Activated CD8-positive, alpha-beta memory T cell treated with anti-CD3 and anti-CD28 coated beads, Interleukin-2, amount 50 U/mL, for 24 hours (primary cell): Measurements from ENCODE around the gene FIBCD1.
"Not testable (repeated sequence)": the region's sequence is repeated elsewhere in the genome, so short reads cannot be mapped to it uniquely, and the experiment has no call there.

Experiments used
- DNase-seq: peaks from one replicate; pipeline ENCODE4 v3.0.0-alpha.2; 2020; ENCODE audit errors: extremely low read depth

Gene FIBCD1

DNA sequence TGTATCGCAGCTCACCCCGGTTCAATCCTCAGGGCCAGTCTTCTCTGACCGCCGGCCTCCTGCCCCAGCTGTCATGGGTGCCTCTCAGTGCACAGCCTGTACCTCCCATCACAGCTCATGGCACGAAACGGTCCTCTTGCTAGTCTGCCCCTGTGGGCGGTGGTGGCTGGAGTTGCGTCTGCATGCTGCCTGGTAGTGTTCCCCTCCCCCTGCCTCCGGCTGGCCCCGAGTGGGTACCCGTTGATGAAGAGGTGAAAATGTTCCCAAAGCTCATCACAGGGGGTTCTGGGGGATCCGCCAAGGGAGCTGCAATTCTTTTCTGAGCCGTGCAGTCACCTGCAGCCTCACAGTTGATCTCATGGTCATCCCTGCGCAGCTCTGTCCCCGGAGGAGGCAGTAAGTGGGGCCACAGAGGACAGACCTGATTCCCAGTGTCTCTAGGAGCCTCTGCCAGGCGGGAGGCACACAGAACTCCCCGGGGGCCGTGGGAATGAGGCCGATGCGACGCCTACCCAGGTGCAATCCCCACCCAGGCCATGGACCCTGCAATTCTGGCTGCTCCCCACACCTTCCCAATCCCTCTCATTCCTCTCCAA lies 34.7 kb upstream of the FIBCD1 start:
- no peak for DNase-seq

DNA sequence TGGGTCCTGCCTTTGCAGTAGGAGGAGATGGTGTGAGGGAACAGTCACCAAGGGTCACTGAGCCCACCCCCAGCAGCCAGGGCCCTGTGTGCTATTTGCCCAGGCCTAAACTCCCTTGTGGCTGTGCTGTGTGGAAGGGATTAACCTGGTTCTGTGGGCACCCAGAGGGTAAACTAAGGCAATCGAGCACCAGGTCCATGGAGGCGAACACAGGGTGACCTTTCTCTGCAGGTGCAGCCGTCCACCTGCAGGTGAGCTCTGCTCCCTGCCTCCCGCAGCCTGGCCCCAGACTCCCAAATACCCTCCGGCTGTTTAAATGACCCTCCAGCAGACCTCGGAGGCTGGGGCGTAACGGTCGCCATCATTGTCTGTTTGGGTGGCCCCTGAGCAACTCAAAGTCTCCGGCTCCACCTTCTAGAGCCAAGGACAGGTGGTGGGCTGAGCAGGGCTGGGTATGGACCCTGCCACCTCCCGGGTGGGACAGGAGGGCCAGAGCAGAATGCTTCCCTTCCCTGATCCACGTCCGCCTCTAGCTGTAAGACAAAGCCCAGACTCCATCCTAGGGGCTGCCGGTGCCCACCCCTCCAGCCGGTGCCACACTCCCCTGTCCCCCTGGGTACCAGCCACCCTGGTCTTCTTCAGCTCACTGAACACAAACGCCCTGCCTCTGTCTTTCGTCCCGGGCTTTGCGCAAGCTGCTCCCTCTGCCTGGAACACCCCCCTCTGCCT lies 34.1 kb upstream of the FIBCD1 start:
- DNase-seq = no peak

DNA sequence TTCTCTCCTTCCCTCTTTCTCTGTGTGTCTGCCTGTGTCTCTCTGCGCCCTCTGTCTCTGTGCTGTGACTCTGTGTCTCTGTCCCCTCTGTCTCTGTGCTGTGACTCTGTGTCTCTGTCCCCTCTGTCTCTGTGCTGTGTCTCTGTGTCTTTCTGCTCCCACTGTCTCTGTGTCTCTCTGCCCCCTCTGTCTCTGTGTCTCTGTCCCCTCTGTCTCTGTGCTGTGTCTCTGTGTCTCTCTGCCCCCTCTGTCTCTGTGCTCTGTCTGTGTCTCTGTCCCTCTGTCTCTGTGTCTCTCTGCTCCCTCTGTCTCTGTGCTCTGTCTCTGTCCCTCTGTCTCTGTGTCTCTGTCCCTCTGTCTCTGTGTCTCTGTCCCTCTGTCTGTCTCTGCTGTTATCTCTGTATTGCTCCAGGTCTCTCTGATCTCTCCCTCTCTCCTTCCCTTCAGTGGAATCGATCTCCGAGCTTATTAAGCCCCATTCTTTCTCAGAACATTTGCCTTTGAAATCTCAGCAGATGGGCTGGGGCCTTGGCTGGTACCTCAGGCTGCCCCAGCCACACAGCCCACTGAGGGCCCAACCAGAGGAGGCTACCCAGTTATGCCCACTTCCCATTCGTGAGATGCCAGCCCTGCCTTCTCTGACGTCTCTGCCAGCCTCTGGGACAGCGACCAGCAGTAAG lies 33.4 kb upstream of the FIBCD1 start:
- no peak for DNase-seq

DNA sequence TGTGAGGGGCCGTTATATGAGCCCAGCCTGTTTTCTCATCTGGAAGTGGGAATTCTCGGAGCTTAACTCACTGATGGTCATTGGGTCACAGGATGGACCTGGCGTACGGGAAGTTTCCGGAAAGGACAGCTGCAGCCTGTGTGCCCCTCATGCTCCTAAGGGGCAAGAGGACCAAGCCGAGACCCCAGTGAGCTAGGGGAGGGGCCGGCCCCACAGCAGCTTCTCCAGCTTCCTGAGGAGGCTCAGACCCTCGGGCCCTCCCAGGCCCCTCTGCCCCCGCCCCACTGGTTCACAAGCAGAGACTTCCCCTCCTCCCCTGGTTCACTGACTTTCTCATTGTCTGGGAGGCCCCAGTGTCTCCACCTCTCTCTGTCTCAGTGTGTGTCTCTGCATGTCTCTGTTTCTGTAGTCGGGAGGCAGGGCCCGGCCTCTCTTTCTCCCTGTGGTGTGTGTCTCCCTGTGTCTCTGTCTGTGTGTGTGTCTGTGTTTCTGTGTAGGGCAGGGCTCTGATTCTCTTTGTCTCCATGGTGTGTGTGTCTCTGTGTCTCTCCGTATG lies 32.3 kb upstream of the FIBCD1 start:
- DNase-seq = no peak

DNA sequence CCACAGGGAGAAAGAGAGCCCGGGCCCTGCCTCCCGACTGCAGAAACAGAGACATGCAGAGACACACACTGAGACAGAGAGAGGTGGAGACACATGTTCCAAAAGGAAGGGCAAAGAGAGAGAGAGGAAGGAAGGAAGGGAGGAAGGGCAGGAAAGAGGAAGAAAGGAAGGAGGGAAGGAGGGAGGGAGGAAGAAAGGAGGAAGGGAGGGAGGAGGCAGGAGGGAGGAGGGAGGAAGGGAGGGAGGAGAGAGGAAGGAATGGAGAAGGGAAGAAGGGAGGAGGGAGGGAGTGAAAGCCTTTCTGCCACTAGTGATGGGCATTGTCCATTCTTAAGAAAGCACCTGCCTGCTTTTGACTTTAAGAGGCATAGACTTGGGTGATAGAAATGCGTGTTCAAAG lies 31.8 kb upstream of the FIBCD1 start:
- no peak for DNase-seq

DNA sequence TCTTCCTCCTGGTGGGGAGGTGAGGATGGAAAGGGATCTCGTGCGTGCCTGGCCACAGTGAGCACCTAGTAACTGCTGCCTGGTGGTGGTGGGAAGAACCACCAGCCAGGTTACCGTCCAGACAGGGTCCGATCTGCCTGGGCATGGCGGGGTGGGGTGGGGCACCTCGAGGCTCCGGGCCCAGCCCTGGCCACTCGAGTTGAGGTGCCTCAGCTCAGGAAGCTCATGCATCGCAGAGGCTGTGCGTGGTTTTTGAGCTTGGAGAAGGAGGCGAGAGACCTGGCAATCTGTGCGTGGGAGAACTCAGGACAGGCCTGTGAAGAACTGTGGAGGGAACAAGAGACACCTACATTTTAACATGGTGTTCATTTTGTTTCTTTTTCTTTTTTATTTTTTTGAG lies 31.0 kb upstream of the FIBCD1 start:
- DNase-seq = no peak

DNA sequence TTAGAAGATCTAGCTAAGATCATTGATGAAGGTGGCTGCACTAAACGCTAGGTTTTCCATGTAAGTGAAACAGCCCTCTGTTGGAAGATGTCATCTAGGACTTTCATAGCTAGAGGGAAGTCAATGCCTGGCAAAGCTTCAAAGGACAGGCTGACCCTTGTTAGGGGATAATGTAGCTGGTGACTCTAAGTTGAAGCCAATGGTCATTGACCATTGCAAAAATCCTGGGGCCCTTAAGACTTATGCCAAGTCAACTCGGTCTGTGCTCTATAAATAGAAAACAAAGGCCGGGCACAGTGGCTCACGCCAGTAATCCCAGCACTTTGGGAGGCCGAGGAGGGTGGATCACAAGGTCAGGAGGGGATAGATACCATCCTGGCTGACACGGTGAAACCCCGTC lies 26.6 kb upstream of the FIBCD1 start:
- DNase-seq = no peak

DNA sequence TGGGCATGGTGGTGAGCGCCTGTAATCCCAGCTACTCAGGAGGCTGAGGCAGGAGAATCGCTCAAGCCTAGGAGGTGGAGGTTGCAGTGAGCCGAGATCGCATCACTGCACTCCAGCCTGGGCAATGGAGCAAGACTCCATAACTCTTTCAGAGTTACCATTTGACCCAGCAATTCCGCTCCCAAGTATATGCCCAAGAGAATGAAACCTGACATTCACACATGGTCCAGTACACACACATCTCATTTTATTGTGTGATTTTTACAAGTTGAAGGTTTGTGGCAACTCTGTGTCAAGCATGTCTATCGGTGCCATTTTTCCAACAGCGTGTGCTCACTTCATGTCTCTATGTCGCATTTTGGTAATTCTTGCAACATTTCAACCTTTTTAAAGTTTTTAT lies 24.9 kb upstream of the FIBCD1 start:
- DNase-seq = no peak

DNA sequence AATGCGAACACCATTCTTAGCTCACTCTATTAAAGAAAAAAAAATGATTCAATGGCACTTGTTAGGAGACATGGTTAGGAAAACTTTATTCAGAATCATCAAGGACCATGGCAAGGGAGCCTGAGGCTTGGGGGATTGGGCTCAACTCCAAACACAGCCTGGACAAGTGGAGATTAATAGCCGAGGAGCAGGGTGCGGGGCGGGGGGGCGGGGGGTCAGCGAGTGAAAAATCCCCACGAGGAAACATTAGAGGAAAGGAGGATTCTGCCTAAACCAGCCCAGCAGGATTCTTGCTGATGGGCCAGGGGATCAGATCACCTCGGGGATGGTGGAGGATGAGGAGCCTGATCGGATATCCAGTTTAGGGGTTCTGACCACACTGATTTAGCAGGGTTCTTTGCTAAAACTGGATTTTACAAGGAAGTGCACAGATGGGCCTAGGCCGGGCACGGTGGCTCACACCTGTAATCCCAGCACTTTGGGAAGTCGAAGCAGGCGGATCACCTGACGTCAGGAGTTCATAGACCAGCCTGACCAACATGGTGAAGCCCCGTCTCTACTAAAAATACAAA lies 24.4 kb upstream of the FIBCD1 start:
- no peak for DNase-seq

DNA sequence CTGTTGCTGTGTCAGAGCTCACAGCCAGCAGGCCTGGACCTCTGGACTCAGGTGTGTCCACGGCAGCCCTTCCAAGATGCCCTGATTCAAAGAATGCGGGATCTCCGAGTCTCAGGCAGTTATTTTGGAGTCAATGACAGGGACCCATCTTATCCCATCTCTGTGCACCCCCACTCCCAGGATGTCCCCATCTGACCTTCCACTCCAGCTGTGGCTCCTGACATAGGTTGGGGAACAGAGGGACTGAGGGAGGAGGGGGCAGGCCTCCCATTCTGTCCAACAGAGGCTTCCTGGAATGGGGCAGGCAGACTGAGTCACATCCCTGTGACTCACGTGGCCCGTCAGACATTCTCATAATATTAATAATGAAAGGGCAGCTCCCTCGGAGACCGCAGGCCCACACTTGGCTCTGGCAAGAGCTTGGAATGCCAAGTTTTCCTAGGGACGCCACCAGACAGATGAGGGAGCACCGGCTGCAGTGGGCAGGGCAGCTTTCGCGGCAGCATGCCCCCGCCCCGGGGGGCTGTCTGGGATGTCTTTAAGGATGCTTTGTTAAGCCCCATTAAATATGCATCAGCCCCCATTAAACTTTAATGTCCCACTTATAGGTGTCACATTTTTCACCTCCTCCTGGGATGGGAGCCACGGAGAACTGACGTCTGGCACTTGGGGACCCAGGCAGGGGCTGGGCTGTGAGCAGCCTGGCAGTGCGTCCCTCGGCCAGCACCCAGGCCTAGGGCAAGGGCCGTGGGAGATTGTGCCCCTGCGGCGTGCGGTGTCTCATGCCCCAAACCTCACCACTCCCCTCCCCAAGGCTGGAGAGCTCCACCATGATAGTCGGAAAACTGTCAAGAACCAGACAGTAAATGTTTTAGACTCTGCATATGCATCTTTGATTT lies 23.6 kb upstream of the FIBCD1 start:
- no peak for DNase-seq

DNA sequence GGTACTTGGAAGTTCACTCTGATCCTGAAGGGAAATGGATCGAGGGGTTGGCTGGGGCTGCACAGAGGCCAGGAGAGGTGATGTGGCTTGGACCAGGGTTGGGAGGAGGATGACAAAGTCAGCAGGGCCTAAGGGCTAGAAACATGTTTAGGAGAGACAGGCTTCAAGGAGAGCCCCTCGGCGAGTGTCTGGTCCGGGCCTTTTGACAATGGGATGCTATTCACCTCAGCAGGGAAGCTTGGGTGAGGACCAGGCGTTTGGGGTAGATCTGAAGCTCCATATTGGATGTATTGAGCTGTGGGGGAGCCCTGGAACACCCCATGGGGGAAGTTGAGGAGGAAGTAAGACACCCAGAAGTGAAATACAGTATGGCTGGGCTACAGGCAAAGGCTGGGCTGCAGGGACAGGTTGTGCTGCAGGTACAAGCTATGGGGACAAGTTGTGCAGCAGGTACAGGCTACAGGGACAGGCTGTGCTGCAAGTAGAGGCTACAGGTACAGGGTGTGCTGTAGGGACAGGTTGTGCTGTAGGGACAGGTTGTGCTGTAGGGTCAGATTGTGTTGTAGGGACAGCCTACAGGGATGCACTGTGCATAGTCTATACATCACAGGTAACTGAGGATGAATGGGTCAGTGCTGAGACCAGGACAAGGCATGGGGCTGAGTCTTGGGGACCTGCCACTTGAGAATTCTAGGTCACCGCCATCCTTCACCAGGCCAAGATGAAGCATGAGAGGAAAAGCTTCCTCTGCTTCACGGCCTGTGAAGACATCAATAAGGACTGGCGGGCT lies 22.7 kb upstream of the FIBCD1 start:
- DNase-seq = no peak

DNA sequence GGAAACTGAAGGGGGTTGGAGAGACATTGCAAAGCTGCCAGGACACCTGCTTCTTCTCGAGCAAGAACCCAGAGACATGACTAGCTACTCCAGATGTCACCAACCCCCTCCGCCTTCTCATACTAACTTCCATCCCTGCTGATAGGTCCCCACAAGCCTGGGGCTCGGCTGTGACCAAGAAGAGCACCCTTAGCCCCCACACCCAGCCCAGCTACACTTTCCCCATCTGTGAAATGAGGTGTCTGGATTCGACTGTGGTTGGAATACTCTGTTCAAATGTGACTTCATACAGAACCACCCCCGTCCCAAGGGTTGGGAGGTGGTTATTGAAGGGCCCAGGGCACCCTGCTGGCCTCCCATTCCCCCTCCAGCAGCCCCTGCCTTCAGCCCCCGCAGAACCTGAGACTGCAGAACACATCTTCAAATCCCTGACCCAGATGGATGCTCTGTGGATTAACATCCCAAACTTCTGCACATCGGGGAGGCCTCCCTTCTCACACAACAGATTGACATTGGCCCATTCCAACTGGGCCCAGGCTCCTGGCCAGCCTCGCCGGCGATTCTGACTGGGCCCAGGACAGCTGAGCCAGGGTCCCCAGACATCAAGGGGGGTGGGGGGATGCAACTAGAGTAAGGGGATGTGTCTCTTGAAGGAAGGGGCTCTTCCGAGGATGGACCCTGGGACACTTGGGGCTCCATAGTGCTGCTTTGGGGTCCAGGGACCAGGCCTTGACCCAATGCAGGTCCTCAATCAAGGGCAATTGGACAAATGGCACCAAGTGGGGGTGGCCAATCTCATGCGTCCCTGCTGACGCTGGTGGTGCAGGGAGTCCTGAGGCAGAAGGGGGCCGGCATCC lies 21.7 kb upstream of the FIBCD1 start:
- DNase-seq = no peak

DNA sequence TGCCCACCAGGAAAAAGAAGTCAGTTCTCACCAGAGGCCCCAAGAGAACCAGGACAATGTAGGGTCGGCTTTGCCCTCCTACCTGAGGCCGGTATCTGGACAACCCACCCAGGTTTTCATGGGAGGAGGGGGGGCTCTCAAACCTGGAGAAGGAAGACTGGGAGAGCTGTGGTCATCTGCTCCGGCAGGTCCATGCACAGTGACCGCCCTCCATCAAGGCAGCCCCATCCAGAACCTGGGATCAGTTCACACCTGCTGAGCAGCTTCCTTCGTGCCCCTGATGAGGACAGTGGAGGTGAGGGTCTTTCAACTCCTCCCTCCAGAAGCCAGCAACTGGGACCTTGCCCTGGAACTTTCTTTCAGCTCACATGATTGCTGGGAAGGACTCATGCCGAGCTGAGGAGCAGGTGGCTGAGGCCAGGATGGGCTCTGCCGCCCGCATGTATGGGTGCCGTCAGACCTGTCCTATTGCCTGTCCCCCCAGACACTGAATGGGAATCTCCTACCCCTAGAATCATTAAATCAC lies 20.8 kb upstream of the FIBCD1 start:
- DNase-seq = no peak

DNA sequence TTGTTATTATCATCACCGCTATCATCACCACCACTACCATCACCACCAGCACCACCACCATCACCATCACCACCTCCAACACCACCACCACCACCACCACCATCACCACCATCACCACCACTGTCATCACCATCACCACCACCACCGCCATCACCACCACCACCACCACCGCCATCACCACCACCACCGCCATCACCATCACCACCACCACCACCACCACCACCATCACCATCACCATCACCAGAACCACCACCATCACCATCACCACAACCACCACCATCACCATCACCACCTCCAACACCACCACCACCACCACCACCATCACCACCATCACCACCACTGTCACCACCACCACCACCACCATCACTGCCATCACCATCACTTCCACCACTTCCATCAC lies 19.5 kb upstream of the FIBCD1 start:
- DNase-seq = not testable (repeated sequence)

DNA sequence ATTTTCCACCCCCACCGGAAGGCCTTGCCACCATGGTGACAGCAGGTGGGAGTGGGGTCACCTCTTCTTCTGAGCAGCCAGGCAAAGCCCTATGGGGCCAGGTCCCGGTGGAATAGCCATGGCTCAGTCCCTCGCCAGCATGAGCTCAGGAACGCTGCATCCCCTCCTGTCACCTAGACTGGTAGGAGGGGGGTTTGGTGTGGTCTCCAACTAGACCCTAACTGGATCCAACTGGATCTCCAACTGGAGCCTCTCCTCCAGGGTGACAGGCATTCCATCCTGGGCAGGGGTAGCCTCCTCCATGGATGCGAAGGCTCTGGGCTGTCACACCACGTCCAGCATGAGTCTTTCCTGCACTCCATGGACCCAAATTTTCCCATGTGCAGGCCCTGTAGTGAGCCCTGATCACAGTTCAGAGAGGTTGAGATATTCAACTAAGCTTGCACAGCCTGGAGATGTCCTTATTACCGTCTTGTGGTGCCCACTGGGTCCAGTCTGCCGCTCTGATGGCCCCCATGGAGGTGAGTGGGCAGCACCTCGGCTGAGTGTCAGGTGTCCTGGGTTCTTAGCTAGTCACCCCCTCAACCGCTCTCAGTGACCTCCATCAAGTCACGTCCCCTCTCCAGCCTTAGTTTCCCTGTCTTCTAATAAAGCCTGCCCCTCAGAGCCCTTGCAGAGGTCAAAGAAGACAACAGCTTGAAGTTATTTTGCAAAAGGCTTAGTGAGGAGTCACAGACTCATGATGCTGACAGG lies 18.6 kb upstream of the FIBCD1 start:
- no peak for DNase-seq

DNA sequence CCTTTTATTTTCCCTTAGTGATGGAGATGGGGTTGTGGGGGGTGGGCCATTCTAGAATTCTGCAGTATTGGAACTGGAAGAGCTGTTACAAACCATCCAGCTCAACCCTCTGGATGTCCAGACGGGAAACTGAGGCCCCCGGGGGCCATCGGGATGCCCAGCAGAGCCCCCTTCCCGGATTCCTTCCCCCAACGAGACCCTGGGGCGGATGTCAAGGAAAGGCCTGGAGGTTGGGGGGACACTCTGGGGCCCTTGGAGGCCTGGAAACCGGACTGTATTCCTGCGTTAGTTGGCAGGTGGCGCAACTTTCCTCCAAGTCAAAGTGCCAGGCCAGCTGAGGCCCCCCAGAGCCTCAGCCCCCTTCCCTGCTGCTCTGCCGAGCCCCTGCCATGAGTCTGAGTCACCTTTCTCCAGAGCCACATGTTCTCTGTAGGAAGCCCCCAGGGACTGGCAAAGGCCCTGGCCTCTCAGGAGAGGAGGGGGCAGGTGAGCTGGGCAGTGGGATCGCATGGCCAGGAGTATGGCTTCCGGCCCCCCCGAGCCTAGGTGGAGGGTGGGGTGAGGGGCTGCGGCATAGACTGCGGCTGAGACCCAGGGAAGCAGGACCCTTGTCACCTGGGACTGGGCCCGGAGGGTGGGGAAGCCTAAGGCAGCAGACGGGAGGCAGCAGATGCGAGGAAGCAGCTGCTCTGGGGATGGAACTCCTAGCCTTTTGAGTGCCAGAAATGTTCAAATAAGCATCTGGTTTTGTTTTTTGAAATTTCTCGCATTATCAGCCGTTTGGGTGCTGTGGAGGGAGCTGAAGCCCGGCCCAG lies 17.8 kb upstream of the FIBCD1 start:
- DNase-seq = no peak

DNA sequence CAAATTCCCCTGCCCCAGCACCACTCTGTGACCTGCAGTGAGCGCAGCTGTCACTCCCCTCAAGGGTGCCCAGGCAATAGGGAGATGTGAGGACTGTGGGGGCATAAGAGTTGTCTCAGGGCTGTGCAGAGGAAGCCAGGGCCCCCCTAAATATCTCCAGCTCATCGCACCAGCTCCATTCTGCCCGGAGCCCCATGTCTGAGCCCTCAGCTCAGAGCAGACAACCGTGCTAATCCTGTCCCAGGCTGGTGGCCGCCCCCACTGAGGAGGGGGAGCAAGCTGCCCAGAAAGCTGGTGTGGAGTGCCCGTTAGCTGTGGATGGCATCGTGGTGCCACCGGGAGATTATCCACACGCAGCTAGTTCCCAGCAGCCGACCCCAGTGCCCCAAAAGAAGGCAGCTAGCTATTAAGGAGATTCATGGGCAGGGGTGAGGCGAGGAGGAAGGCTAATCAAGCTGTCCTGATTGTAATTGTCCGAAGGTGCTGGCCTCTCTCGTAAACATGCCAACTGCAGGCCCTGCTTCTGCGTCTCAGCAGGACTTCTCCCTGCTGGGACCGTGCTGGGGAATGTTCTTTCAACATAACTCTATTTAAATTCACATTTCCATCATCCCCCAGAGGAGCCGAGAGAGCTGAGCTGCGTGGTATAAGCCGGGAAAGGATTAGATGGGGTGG lies 17.0 kb upstream of the FIBCD1 start:
- DNase-seq = no peak
